Testis (tissue), 5 donors: ENCODE results near the gene CT83. TPM values are rescaled to one million over a fixed set of nuclear protein-coding genes. Genes with fewer than 3 reads are reported as not detected.
A peak's percentile ranks its signal among the peaks of the same experiment; 100 is the strongest.

Source experiments
- DNase-seq: peaks from one replicate; pipeline ENCODE4 v3.0.0-alpha.2; 2019
- H3K27ac ChIP-seq, 2 donors: fragments of 200-600 bp; sonication (generic); one replicate each; pipeline ENCODE4 v1.5.1; 2019
- H3K27me3 ChIP-seq: fragments of 200-600 bp; sonication (generic); one replicate; pipeline ENCODE4 v1.5.1; 2019
- H3K36me3 ChIP-seq: fragments of 200-600 bp; sonication (generic); one replicate; pipeline ENCODE4 v1.5.1; 2017; ENCODE audit warnings: low read depth; ENCODE audit errors: missing control alignments
- H3K4me1 ChIP-seq: fragments of 200-600 bp; sonication (generic); one replicate; pipeline ENCODE4 v1.5.1; 2019
- H3K4me3 ChIP-seq, 2 donors: fragments of 200-600 bp; sonication (generic); one replicate each; pipeline ENCODE4 v1.5.1; 2017 to 2019
- H3K9me3 ChIP-seq: fragments of 200-600 bp; sonication (generic); one replicate; pipeline ENCODE4 v1.5.1; 2017
- POLR2A ChIP-seq: fragments of 450-650 bp; IDR thresholded peaks from one replicate; pipeline ENCODE4 v1.6.1; 2017; ENCODE audit warnings: antibody characterized with exemption, mild to moderate bottlenecking, moderate library complexity
- WGBS, 2 donors: methylation state at CpG; one replicate each; pipeline ENCODE4 v1.1.5; 2018; 5-methylcytosine and 5-hydroxymethylcytosine counted together
- intact Hi-C: fragments of 100-400 bp; cut with DNase I; formaldehyde crosslinking; loops from one replicate; pipeline ENCODE4 v1.15.1; 2023; ENCODE audit warnings: low total_unique reads
- long read RNA-seq, 2 donors: transcript quantifications; one replicate each; lab custom pipeline, GENCODE V29; 2026
- polyA plus RNA-seq: library from polyadenylated mRNA; stranded (reverse); fragments of 350-450 nt; fragmentation: Illumina TruSeq; extraction: RNeasy Lipid Tissue Mini Kit (QIAGEN cat#74804); gene quantifications from one replicate; pipeline ENCODE4 v1.2.3, GENCODE V29; 2014; ENCODE audit warnings: low read depth, low replicate concordance; ENCODE audit not compliant: insufficient read depth
- total RNA-seq, 2 donors: library from RNA; depleted of rRNA; stranded (reverse); fragments of >200 nt; gene quantifications; one replicate each; pipeline ENCODE4 v1.2.3, GENCODE V29; 2016
- TF ChIP-seq, protein P1 (sequence below), 3 experiments: fragments of 450-650 bp in 2 of 3; fragments of 200-600 bp in 1 of 3; sonication (generic) in 1 of 3; IDR thresholded peaks; one replicate each; pipeline ENCODE4 v1.5.1; 2016 to 2019; ENCODE audit warnings: antibody characterized with exemption in 3 of 3, mild to moderate bottlenecking in 2 of 3, moderate library complexity in 1 of 3

Gene CT83, protein sequence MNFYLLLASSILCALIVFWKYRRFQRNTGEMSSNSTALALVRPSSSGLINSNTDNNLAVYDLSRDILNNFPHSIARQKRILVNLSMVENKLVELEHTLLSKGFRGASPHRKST
- total RNA-seq = 10 to 100 TPM; 22.7 to 61.7 TPM
- polyA plus RNA-seq = 58.1 TPM
- long read RNA-seq, donor 1 = 0 reads
- long read RNA-seq, donor 2 = 0 reads

DNA sequence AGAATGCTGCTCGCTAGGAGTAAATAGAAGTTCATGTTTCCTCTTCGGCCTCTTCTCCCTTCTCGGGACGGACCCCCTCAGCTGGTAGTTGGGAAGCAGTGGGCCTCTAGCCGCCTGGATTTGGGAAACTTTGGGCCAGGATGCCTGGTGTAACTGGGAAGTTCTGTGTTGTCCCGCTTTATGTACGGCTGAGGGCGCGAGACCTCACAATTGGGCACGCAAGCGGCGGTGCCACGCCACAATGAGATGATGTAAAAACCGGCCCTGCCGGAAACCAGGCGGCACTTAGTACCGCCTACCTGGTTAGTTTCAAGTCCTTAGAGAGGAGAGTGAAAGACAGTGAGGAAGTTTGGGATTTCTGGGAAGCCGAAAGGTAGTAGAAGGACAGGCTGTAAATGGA lies at the start of gene CT83:
TSS of gene CT83 (minus strand) at position 155 of the 400 bp plus-strand sequence. CDS start at position 35, 120 bp downstream.
- Histone ChIP-seq H3K4me3 (no peak within 1 kb of the TSS), H3K4me1 (no peaks in the 10 kb centered on the region), H3K9me3 (no peaks in the 10 kb centered on the region), H3K27ac (no peak within 1 kb of the TSS), H3K27me3 (no peaks in the 10 kb centered on the region), H3K36me3 (no peaks in the 10 kb centered on the region)
- WGBS, 2 donors = 55 to 65% methylated on average over 12 to 17 of the region's 18 CpGs
- TF ChIP-seq, protein P1, sequence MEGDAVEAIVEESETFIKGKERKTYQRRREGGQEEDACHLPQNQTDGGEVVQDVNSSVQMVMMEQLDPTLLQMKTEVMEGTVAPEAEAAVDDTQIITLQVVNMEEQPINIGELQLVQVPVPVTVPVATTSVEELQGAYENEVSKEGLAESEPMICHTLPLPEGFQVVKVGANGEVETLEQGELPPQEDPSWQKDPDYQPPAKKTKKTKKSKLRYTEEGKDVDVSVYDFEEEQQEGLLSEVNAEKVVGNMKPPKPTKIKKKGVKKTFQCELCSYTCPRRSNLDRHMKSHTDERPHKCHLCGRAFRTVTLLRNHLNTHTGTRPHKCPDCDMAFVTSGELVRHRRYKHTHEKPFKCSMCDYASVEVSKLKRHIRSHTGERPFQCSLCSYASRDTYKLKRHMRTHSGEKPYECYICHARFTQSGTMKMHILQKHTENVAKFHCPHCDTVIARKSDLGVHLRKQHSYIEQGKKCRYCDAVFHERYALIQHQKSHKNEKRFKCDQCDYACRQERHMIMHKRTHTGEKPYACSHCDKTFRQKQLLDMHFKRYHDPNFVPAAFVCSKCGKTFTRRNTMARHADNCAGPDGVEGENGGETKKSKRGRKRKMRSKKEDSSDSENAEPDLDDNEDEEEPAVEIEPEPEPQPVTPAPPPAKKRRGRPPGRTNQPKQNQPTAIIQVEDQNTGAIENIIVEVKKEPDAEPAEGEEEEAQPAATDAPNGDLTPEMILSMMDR (IDR thresholded peaks at IDR 0.05) = no peak
- no peak for TF ChIP-seq POLR2A
- peak; percentile 12 for DNase-seq
- intact Hi-C loops = no loop called here

DNA sequence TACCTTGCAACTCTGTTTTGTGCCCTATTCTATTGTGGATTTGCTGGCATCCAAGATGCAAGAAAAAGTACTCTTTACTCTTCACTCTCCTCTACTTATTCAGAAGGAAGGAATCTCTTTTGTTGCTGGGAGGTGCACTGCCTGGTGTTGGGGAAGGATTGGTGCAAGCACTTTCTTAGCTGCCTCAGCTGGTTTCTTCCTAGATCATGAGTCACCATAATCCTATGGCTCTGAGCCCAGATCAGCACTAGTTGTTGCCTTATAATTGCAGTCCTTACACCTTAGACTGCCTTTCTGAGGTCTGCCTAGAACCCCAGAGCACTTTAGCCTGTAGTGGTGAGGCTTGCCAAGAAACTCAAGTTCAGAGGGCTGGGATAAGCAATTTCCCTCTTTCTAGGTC lies 37.0 kb upstream of the CT83 start:
- Histone ChIP-seq H3K4me1 (no peaks in the 10 kb centered on the region), H3K4me3 (no peak overlapping the region), H3K36me3 (no peaks in the 10 kb centered on the region), H3K9me3 (no peaks in the 10 kb centered on the region), H3K27ac (no peak overlapping the region), H3K27me3 (no peaks in the 10 kb centered on the region)
- intact Hi-C loops = no loop called here
- TF ChIP-seq, protein P1 (IDR thresholded peaks at IDR 0.05) = no peak
- TF ChIP-seq POLR2A = no peak
- DNase-seq = no peak

DNA sequence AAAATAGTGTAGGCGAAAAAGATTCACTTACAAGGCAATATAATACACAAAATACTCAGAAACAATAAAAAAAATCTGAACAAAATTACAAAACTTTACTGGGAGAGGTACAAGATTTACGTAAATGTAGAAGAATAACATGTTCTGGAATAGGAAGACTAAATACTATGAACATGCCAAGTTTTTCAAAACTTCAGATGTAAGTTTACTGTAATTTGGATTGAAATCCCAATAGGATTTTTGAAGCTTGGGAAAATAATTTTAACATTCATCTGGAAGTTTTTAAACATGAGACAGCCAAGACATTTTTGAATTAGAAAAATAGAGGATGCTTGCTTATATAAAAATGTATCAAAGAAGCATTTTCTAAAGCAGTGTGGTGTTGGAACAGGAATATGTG lies 30.5 kb upstream of the CT83 start:
- Histone ChIP-seq H3K9me3 (no peaks in the 10 kb centered on the region), H3K27ac (no peak overlapping the region), H3K27me3 (no peaks in the 10 kb centered on the region), H3K36me3 (no peaks in the 10 kb centered on the region), H3K4me3 (no peak overlapping the region), H3K4me1 (no peaks in the 10 kb centered on the region)
- intact Hi-C loops = no loop called here
- DNase-seq = no peak
- TF ChIP-seq POLR2A = no peak
- TF ChIP-seq, protein P1 (IDR thresholded peaks at IDR 0.05) = no peak
- 69 to 85% methylated on average over 2 of the region's 2 CpGs for WGBS, 2 donors

DNA sequence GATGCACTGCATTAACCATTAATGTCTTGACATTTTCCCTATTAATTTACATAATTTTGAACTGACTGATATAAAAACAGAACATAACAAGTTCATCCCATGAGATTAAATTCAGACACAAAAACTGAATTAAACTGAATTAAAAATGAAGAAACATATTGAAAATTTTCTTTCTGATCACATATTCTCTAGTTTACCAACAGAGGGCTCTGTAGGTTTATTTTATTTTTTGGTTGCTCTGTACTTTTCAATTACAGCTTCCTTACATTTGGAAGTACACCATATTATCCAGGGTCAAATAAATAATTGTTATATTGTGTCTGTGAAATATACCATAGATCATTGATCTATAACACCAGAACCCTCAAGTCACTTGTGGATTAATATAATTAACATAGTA lies 27.3 kb upstream of the CT83 start:
- no peaks in the 10 kb centered on the region for H3K9me3 ChIP-seq
- intact Hi-C loops = no loop called here
- DNase-seq = no peak

DNA sequence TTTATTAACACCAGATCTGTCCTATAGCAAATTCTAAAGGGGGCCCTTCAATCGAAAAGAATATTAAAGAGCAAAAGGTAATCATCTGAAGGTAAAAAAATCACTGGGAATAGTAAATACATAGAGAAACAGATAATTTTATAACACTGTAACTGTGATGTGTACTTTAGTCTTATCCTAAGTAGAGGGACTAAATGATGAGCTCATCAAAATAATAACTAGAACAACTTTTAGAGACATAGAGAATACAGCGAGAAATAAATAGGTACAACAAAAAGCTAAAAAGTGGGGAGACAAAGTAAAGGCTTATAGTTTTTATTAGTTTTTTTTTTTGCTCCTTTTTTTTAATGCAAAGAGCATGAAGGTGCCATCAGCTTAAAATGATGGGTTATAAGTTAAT lies 17.3 kb upstream of the CT83 start:
- no peak for DNase-seq
- Histone ChIP-seq H3K27ac (no peak overlapping the region), H3K4me1 (no peaks in the 10 kb centered on the region), H3K27me3 (no peaks in the 10 kb centered on the region), H3K9me3 (no peaks in the 10 kb centered on the region), H3K4me3 (no peak overlapping the region), H3K36me3 (no peaks in the 10 kb centered on the region)
- no peak for TF ChIP-seq POLR2A
- TF ChIP-seq, protein P1 (IDR thresholded peaks at IDR 0.05) = no peak
- intact Hi-C loops = no loop called here
- 81 to 87% methylated on average over 2 of the region's 2 CpGs for WGBS, 2 donors

More for the DNA sequence above, 27.3 kb upstream of the CT83 start:
- Histone ChIP-seq H3K4me3 (no peak overlapping the region), H3K27ac (no peak overlapping the region), H3K27me3 (no peaks in the 10 kb centered on the region), H3K36me3 (no peaks in the 10 kb centered on the region), H3K4me1 (no peaks in the 10 kb centered on the region)
- TF ChIP-seq, protein P1 (IDR thresholded peaks at IDR 0.05) = peak in 1 of 3 experiments; percentile 17
- no peak for TF ChIP-seq POLR2A
